HK-2 (cell line): ENCODE measurements around the gene IFT80.

Source experiments
- DNase-seq: peaks from one replicate; pipeline ENCODE4 v3.0.0-alpha.2; 2018; ENCODE audit not compliant: unreplicated experiment

IFT80 gene

DNA sequence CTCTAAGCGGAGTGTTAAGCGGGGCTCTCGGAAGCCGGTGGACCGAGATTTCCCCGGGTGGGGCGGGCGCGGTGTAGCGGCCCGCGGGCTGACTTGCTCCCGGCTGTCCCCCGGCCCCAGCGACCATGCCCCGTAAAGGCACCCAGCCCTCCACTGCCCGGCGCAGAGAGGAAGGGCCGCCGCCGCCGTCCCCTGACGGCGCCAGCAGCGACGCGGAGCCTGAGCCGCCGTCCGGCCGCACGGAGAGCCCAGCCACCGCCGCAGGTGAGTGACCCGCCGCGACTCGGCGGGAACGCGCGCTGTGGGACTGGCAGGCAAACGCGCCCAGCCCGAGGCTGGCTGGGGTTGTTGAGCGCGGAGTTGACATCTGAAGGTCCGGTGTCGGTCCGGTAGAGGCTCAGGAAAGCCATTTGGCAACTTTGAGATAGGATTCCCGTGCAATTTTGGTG, 1.7 kb upstream of the IFT80 start:
- peak; percentile 51 for DNase-seq

DNA sequence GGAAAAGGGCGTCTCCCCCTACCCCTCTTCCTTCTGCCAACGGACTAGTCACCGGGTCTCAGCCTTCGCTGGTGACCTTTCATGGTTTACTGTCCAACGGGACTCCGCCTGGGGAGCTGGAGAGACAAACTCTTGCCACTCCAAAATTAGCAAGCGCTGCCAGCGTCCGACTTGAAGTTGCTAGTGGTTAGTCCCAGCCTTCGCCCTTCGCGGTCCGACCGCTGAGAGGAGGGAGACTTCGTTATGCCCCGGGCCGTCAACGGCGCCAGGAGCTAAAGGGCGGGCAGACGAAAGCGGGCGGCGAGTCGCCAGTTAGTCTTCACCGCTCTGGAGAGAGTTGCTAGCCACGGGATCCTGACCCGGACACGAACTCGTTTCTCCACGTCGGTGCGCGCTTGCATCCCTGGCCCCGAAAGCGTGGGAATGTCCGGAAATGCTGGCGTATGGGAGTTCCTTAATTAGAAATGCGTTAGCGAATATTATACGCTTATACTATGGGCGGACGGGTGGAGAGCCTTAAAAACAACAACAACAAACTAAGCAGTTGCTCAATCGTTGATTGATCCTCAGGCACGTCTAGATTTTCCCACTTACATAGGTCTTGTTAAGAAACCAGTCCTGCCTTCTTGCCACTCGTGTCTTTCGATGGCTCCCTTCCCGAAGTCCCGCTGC, 1.1 kb upstream of the IFT80 start:
- DNase-seq = peak; percentile 61

DNA sequence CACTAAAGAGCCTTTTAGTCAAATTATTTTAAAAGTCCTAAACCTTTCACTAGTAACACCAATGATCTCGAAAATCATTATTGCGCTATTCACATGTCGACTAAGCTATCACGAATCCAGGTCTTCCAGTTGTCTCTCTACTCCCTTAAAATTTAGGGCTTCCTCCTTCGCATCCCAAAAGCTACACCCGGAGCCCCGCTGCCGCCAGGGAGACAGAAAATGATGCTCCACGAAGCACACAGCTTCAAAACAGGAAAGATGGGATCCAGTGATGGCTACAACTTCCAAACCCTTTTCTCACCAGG, 253 bp downstream of the IFT80 start:
- DNase-seq = no peak

DNA sequence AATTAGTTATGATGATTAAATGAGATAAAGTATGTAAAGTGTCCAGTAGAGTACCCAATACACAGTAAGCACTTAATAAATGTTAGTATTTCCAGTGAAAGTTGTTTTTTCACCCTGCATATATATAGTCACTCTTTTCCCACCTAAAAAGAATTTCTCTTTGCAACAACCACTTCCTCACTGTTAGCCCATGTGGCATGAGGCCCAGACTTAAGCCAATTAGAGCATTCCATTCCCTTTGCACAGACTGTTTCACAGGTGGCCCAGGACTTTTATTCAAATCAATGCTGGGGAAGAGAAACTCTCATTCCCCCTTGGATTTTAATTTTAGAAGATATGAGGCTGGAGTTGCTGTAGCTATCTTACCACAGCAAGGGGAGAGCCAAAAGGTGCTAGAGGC, 3.7 kb downstream of the IFT80 start:
- no peak for DNase-seq

DNA sequence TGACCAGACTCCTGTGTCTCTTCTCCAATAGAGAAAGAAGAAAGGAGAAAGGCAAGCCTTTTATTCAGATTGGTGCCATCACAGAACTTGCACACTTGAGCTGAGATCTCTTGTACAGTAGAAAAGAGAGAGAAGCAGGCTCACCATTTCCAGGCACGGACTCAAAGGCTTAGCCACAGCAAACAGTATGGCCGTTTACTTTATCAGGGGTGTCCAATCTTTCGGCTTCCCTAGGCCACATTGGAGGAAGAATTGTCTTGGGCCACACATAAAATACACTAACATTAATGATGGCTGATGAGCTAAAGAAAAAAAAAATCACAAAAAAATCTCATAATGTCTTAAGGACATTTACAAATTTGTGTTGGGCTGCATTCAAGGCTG, 5.0 kb downstream of the IFT80 start:
- no peak for DNase-seq

DNA sequence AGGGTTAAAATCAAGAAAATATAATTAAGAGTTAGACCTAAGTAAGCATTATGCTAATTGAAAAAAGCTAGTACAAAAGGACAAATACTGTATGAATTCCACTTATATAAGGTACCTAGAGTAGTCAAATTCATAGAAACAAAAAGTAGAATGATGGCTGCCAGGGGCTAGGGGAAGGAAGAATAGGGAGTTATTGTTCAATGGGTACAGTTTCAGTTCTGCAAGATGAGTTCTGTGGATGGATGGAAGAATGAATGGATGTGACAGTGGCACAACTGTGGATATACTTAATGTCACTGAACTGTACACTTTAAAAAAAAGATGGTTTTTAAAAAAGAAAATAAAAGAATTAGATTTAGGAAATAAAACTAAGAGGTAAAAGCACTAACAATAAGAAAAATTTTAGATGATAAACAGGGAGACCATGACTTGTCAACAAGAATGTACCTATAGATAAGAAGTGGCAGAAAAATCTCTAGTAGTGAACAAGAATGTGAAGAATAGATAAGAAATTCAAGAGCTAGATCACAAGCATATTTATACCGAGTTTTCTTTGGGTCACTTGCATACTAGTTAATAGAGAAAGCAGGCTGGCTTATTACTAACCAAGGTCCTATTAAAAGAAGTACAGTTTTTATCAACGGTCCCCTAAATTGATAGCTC, 5.5 kb downstream of the IFT80 start:
- DNase-seq = no peak

DNA sequence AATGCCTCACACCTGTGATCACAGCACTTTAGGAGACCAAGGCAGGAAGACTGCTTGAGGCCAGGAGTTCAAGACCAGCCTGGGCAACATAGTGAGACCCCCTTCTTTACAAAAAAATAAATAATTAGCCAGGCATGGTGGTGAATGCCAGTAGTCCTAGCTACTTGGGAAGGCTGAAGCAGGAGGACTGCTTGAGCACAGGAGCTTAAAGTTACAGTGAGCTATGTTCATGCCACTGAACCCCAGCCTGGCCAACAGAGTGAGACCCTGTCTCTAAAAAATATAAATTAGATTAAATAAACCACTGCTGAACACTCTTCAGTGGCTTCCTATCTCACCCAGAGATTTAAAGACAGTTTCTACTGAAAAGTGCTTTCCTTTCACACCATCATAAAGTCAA, 6.2 kb downstream of the IFT80 start:
- no peak for DNase-seq

DNA sequence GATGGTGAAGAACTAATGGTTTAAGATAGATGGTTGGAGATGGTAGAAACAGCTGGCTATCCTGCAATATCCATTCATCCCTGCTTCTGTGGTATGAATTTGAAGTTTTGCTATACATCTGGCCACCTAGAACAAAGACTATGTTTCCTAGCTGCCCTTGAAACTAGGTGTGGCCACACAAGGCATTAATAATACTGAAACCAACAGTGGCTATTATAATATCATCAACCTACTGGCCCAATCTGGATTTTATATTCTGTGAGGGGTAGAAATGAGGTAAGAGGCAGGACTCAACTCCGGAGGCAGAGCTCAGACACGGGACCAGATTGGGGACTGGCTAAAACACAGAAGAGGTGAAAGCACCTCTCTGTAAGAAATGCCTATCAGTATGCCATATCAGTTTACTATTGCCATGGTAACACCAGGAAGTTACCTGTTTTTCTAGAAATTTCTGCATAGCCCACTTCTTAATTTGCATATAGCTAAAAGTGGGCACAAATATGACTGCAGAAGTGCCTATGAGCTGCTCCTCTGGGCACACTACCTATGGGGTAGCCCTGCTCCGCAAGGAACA, 8.4 kb downstream of the IFT80 start:
- no peak for DNase-seq

DNA sequence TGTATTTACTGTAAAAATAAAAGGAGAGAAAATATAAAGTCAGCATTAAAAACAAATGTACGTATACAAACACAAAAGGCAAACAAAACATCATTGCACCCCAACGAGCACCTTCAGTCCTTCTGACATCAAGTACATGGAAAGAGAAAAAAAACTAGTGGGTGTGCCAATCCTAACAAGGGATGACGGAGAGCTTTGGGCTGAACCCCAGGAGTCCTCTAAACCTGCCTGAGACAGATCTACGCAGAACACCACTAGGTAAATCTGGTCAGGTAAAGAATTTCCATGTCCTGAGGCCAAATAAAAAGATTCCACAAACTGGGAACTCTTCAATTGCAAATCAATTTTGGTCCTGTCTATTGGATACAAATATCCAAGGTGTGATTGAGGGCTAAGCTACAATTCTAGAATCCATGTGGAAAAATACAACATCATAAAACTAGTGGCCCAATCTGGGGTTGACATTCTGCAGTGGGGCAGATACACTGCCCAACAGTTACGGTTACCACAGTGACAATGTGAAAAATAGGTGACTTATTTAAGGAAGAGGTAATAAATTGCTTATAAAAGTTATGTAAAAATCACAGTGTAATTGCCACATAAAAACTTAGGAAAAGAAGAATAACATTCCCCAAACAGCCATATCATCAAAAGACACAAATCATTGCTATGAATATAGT, 14.2 kb downstream of the IFT80 start:
- no peak for DNase-seq

DNA sequence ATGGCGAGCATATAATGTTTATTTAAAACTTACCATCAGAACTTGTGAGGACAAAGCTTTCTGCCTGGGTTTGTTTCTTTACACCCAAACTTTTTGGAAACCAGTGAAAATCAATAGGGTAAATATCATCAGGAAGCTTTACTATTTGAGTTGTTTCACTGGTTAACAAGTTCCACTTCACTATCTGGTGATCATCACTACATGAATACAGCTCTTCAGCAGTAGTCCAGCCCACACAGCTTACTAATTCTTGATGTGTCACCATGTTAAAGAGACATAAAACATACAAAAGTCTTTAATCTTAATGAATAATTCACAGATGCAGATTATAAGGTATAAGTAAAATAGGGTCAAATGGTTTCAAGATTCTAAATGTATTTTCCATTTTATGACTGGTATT, 17.6 kb downstream of the IFT80 start:
- DNase-seq = no peak

DNA sequence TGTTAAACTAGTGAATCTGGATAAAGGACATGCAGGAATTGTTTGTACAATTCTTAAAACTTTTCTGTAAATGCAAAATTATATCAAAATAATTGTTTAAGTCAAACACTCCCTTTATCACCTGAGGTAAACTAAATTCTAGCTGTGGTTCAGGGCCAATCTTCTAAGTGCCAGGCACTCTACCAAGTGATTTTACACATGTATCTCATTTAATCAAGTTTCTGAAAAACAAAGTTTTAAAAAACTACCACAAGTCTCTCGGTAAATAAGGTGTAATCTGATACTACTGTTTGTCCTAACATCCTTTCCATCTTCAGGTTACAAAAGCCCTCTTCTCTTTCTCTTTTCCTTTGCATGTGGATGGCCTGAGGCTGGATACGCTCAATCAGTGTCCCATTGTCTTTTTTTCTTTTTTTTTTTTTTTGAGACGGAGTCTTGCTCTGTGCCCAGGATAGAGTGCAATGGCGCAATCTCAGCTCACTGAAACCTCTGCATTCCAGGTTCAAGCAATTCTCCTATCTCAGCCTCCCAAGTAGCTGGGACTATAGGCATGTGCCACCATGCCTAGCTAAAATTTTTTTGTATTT, 19.3 kb downstream of the IFT80 start:
- DNase-seq = no peak

DNA sequence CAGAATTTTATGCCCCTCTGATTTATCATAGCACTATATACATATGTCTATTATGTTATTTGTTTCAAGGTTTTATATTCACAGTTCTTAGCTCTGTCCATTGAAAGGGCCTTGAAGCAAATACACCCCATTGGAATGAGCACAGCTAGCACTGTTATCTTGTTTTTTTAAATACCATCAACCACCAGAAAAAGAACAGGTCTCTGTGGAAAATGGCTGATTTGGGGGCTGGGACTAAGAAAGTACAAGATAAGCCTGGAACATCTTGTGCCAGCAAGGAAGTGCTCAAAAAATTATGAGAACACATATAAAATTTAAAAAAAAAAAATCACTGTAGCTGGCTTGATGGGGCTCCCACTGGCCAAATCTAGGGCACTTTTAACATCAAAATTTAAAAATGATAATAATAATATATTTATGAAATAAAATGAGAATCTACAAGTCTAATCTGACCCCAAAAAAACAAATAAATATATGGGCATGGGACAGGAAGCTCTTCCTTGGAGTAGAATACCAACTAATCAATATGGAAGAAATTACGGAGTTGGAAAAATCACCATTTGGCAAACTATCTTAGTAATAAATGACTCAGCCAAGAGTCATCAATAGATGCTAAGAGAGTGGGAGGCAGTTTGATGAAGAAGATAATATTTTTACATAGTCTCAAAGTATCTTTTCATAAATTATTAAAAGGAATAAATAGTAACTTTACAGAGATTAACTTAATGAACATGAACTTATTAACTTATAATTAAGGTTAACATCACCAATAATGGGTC, 20.5 kb downstream of the IFT80 start:
- DNase-seq = no peak

DNA sequence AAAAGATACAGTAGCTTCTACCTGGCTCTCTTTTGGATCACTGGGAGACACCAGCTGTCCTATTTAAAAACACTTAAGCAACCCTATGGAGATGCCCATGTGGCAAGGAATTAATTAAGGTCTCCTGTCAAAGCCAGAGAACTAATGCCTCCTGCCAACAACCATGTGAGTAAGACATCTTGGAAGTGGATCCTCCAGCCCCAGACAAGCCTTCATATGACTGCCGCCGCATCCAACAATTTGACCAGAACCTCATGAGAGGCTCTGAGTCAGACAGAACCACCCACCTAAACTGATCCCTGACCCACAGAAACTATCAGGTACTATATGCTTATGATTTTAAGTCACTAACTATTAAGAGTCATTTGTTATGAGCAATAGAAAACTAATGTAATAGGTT, 22.3 kb downstream of the IFT80 start:
- no peak for DNase-seq

DNA sequence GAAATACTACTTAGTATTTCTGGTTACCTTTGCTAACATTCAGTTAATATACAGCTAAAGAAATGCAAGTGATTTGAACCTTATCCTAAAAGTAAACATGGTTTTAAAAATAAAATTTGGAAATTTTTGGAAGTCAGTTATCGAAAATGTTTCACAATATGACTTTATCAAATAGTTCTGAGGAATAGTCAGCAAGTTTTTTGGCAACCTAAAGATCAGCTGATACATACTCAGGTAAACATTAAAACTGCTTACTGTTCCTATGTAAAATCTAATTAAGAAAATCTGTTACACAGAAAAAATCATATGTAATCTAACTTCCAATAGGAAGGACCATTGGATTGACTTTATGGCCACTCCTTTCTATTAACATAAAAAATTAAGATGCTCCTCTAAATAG, 24.1 kb downstream of the IFT80 start:
- DNase-seq = no peak

DNA sequence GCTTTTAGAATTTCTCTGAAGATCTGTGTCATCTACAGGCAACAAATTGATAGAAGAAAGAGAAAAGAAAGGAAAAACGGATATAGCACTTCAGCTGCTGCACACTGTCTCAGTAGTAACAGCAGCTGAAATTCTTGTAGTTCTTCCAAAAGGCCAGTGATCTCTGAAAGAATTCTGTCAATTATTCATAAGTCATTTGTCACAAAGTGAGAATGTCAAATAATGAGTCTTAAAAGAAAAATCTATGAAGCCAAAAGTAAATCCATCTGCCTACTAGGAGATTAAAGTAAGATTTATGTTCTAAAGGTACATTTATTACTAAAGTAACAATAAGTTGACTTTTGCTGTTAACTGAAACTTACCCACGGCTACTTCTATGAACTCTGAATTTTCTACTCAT, 24.6 kb downstream of the IFT80 start:
- no peak for DNase-seq

DNA sequence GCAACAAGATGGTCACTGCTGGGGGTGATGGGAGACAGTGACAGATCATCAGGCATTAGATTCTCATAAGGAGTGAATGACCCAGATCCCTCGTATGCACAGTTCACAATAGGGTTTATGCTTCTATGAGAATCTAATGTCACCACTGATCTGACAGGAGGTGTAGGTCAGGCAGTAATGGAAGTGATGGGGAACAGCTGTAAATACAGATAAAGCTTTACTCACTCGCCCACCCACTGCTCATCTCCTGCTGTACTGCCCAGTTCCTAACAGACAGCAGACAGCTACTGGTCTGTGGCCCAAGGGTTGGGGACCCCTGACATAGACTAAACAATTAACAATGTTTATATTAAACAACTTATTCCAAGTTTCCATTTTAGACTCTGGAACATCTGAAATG, 25.4 kb downstream of the IFT80 start:
- no peak for DNase-seq

DNA sequence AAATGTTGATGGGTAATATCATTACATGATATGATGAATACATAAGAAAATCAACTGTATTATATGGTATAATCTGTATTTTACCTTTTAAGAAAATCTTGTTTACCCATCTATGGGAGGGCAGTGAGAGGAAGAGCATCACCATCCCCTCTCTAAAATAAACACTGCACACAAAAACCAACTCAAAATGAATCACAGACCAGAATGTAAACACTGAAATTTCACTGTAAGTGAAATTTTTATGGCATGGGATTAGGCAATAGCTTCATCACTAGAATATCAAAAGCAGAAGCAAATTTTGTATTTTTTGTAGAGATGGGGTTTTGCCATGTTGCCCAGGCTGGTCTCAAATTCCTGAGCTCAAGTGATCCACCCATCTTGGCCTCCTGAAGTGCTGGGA, 26.2 kb downstream of the IFT80 start:
- no peak for DNase-seq

DNA sequence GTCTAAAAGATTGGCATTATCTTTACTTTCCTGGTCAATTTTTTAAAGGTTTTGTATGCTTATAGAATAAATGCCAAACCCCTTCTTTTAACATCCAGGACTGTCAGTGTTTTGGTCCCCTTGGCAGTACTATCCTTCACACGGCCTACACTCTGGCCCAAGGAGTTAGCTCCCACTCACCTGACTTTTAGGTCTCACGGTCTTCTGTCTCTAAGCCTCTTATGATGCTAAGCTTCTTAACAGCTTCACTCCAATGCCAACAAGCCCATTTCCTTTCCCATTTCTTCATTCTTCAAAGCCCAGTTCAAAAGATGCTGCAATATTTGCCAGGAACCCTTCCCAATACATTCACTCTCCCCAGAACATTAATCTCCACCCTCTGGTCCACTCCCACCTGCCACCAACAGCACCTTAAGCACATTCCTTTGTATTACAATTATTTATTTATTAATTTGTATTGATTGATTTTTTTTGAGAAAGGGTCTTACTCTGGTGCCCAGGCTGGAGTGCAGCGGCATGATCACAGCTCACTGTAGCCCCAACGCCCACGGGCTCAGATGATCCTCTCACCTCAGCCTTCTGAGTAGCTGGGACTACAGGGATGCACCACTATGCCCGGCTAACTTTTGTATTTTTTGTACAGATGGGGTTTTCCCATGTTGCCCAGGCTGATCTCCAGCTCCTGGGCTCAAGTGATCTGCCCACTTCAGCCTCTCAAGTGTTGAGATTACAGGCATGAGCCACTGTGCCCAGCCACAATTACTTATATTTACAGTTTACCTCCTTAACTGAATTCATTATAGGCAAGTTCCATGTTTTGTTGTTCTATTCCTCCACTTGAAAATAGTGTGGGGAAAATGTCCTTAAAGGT, 27.8 kb downstream of the IFT80 start:
- no peak for DNase-seq

DNA sequence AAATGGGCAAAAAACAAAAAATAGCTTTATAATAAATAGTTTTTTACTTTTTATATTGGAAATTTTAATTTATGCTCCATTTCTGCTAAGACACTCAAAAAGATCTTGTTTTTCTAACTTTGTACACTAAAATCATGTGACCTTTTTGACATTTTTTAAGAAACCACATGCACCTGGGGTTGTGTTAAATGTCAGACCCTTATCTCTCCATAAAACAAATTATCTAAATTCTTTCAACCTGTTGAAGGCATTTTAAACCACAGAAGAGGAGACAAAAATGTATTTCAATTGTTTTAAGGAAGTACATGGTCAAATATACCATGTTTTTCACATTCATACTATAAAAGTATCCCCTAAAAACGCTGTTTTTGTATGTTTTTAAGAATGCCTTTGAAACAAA, 29.2 kb downstream of the IFT80 start:
- DNase-seq = no peak

DNA sequence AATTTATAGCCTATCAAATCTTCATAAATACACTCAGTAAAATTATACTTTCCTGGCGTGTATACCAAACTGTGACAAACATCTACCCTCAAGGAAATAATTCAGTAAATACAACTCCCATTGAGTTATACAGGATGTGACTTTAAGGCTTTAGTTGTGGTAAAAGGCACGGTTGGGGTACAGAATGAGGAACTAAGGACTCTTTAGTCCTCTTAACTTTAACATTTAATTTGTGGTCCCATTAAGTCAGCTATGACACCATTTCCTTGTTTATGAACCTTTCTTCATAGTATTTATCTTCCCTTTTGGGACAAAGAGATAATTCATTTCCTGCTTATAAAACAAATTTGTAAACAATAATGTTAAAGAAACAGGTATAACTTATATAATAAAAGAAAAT, 30.2 kb downstream of the IFT80 start:
- DNase-seq = no peak
